Loucy (cell line): ENCODE measurements around the gene SELENOP.

Experiments used
- H2AFZ ChIP-seq: fragments of 200-600 bp; sonication (generic); 2 replicates; pipeline ENCODE4 v1.6.0; 2016; ENCODE audit warnings: antibody characterized with exemption, mild to moderate bottlenecking, low read length, moderate library complexity
- H3F3A ChIP-seq: fragments of 200-600 bp; 2 replicates; pipeline ENCODE4 v1.6.0; 2016; ENCODE audit warnings: antibody characterized with exemption, low read depth, mild to moderate bottlenecking
- H3K27me3 ChIP-seq: fragments of 200-600 bp; sonication (generic); 2 replicates; pipeline ENCODE4 v1.6.1; 2014; ENCODE audit warnings: low read length, mild to moderate bottlenecking; ENCODE audit not compliant: insufficient read depth, poor library complexity, severe bottlenecking
- H3K36me3 ChIP-seq: fragments of 200-600 bp; sonication (generic); 2 replicates; pipeline ENCODE4 v1.6.1; 2016; ENCODE audit warnings: low read length; ENCODE audit not compliant: insufficient read depth
- H3K4me1 ChIP-seq: fragments of 200-600 bp; sonication (generic); 2 replicates; pipeline ENCODE4 v1.5.1; 2014; ENCODE audit warnings: low read length, mild to moderate bottlenecking; ENCODE audit not compliant: insufficient read depth, poor library complexity, severe bottlenecking
- H3K4me2 ChIP-seq: fragments of 200-600 bp; sonication (generic); 2 replicates; pipeline ENCODE4 v1.6.0; 2014; ENCODE audit warnings: antibody characterized with exemption, low read length, low read depth, mild to moderate bottlenecking; ENCODE audit not compliant: poor library complexity, severe bottlenecking
- H3K4me3 ChIP-seq: fragments of 200-600 bp; sonication (generic); 2 replicates; pipeline ENCODE4 v1.5.1; 2014; ENCODE audit warnings: low read length, mild to moderate bottlenecking, mixed read lengths; ENCODE audit not compliant: poor library complexity, severe bottlenecking
- H3K79me2 ChIP-seq: fragments of 200-600 bp; sonication (generic); 2 replicates; pipeline ENCODE4 v1.6.1; 2014; ENCODE audit warnings: low read length; ENCODE audit not compliant: insufficient read depth
- H3K9ac ChIP-seq: fragments of 200-600 bp; sonication (generic); 2 replicates; pipeline ENCODE4 v1.6.0; 2014; ENCODE audit warnings: mild to moderate bottlenecking, low read depth, low read length, moderate library complexity; ENCODE audit not compliant: poor library complexity, severe bottlenecking
- H3K9me2 ChIP-seq: fragments of 200-600 bp; sonication (generic); replicated peaks from 2 replicates; pipeline ENCODE4 v1.6.1; 2016; ENCODE audit warnings: low read depth, low read length, mixed read lengths
- H3K9me3 ChIP-seq: fragments of 200-600 bp; sonication (generic); 2 replicates; pipeline ENCODE4 v1.6.1; 2014; ENCODE audit warnings: mild to moderate bottlenecking, antibody characterized with exemption, low read length, low read depth; ENCODE audit not compliant: insufficient read depth
- H4K20me1 ChIP-seq: fragments of 200-600 bp; sonication (generic); 2 replicates; pipeline ENCODE4 v1.6.0; 2014; ENCODE audit warnings: antibody characterized with exemption, low read length, mild to moderate bottlenecking; ENCODE audit not compliant: insufficient read depth, poor library complexity, severe bottlenecking
- EZH2phosphoT487 ChIP-seq: fragments of 200-600 bp; IDR thresholded peaks from 2 replicates; pipeline ENCODE4 v1.6.1; 2018; ENCODE audit warnings: antibody characterized with exemption, mild to moderate bottlenecking, moderate library complexity, borderline replicate concordance
- TF ChIP-seq, protein P1 (sequence below): fragments of 200-600 bp; sonication (generic); conservative IDR thresholded peaks from 2 replicates; pipeline ENCODE4 v1.5.1; 2014; ENCODE audit warnings: mild to moderate bottlenecking, antibody characterized with exemption, low read length

Gene SELENOP

DNA sequence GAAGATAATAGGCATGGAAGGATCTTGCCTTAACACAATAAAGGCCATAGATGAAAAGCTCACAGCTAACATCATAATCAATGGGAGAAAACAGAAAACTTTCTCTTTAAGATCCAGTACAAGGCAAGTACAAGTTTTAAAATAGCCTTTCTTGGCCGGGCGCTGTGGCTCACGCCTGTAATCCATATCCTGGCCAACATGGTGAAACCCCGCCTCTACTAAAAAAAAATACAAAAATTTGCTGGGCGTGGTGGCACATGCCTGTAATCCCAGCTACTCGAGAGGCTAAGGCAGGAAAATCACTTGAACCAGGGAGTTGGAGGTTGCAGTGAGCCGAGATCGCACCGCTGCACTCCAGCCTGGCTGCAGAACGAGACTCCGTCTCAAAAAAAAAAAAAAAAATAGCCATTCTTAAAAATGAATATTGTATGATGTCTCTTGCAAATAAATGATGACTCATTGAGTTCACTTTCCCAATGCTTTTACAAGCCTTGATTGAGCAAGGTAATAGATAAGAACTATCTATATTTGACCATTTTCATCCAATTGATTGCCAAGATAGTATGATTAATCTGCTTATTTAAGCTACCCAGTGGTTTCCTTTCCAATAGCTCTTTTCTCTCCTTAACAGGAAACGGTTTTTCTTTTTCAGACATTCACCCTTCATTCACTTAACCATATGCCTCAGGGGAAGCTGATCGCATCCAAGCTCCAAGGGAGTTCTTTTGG, 39.3 kb downstream of the SELENOP start:
- Histone ChIP-seq H3K79me2 (no peaks in the 10 kb centered on the region), H2AFZ (no peak overlapping the region), H3K4me1 (no peaks in the 10 kb centered on the region), H4K20me1 (no peaks in the 10 kb centered on the region), H3K9me3 (no peaks in the 10 kb centered on the region), H3K9me2 (no peaks in the 10 kb centered on the region), H3K4me3 (no peak overlapping the region), H3K36me3 (no peaks in the 10 kb centered on the region), H3K4me2 (no peak overlapping the region), H3F3A (no peaks in the 10 kb centered on the region), H3K9ac (no peak overlapping the region), H3K27me3 (no peaks in the 10 kb centered on the region)
- TF ChIP-seq, protein P1, sequence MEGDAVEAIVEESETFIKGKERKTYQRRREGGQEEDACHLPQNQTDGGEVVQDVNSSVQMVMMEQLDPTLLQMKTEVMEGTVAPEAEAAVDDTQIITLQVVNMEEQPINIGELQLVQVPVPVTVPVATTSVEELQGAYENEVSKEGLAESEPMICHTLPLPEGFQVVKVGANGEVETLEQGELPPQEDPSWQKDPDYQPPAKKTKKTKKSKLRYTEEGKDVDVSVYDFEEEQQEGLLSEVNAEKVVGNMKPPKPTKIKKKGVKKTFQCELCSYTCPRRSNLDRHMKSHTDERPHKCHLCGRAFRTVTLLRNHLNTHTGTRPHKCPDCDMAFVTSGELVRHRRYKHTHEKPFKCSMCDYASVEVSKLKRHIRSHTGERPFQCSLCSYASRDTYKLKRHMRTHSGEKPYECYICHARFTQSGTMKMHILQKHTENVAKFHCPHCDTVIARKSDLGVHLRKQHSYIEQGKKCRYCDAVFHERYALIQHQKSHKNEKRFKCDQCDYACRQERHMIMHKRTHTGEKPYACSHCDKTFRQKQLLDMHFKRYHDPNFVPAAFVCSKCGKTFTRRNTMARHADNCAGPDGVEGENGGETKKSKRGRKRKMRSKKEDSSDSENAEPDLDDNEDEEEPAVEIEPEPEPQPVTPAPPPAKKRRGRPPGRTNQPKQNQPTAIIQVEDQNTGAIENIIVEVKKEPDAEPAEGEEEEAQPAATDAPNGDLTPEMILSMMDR: no peak
- TF ChIP-seq EZH2phosphoT487: no peak

DNA sequence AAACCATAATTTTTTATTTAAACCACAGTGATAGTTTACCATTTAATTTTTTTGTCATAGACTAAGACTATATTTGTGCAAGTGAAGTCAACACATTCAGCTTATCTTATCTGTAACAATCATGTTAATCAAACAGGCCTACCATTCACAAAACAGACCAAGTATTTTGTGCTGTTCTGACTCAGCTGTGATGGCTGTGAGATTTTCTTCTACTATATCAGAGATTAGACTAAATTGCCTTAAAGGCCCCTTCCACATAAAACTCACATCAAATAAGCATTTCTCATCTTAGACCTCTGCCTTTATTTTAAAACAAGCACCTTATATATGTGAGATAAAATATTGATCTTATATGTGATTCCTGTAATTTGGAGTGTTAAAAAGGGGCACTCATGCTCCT, 41.7 kb downstream of the SELENOP start:
- Histone ChIP-seq H3K4me3 (no peak overlapping the region), H4K20me1 (no peaks in the 10 kb centered on the region), H3K4me2 (no peak overlapping the region), H3F3A (no peaks in the 10 kb centered on the region), H3K36me3 (no peaks in the 10 kb centered on the region), H3K79me2 (no peaks in the 10 kb centered on the region), H2AFZ (no peak overlapping the region), H3K9me2 (no peaks in the 10 kb centered on the region), H3K9me3 (no peaks in the 10 kb centered on the region), H3K4me1 (no peaks in the 10 kb centered on the region), H3K27me3 (no peaks in the 10 kb centered on the region), H3K9ac (no peak overlapping the region)
- TF ChIP-seq, protein P1: no peak
- TF ChIP-seq EZH2phosphoT487: no peak

DNA sequence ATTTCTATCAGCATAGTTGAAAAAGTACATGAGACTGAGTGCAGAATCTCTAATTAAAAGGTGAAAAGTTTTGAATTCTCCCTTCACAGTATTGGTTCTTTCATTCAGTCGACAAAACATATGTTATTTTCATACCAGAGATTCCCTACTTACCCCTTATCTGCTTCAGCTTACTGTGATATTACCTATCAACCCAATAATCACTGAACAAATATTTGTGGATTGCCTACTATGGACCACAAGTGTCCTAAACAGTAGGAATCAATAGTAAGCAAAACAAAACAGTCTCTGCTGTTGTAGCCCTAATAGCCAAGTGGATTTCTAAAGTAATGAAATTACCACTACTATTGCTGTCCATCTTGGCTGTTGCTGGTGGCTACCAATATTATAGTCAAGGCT, 43.6 kb downstream of the SELENOP start:
- no peaks in the 10 kb centered on the region for H3K9me2 ChIP-seq
- TF ChIP-seq, protein P1: no peak
- TF ChIP-seq EZH2phosphoT487: no peak
- H3K9me3 ChIP-seq: no peaks in the 10 kb centered on the region
- H3K4me3 ChIP-seq: no peak overlapping the region
- no peaks in the 10 kb centered on the region for H3K79me2 ChIP-seq
- H3K4me2 ChIP-seq: no peak overlapping the region
- no peaks in the 10 kb centered on the region for H4K20me1 ChIP-seq
- H3K9ac ChIP-seq: no peak overlapping the region
- H3K4me1 ChIP-seq: no peaks in the 10 kb centered on the region
- H3K36me3 ChIP-seq: no peaks in the 10 kb centered on the region
- no peaks in the 10 kb centered on the region for H3F3A ChIP-seq
- H3K27me3 ChIP-seq: no peaks in the 10 kb centered on the region
- no peak overlapping the region for H2AFZ ChIP-seq
